ENCODE results near the gene SNTG2.
"Not testable (repeated sequence)": the region's sequence is repeated elsewhere in the genome, so short reads cannot be mapped to it uniquely, and the experiment has no call there.

The SNTG2 gene

DNA sequence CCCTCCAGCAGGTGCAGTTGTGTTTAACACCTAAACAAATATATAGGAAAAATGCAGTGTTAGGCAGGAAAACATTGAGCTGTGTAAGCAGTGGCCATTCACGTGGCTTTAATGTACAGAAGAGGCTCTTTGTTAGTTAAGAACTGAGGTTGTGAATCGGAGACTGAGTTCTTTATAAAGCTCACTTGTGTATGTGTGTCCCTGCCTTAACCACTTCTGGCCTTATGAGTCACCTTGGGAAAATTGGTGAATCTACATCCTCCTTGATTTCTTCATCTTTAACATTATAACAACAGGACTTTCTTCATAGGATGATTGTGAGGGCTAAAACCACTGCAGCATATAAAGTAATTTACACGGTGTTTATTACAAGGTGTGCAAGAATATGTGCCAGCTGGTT, 274.3 kb downstream of the SNTG2 start:
- TF ChIP-seq, protein P1, sequence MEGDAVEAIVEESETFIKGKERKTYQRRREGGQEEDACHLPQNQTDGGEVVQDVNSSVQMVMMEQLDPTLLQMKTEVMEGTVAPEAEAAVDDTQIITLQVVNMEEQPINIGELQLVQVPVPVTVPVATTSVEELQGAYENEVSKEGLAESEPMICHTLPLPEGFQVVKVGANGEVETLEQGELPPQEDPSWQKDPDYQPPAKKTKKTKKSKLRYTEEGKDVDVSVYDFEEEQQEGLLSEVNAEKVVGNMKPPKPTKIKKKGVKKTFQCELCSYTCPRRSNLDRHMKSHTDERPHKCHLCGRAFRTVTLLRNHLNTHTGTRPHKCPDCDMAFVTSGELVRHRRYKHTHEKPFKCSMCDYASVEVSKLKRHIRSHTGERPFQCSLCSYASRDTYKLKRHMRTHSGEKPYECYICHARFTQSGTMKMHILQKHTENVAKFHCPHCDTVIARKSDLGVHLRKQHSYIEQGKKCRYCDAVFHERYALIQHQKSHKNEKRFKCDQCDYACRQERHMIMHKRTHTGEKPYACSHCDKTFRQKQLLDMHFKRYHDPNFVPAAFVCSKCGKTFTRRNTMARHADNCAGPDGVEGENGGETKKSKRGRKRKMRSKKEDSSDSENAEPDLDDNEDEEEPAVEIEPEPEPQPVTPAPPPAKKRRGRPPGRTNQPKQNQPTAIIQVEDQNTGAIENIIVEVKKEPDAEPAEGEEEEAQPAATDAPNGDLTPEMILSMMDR (IDR thresholded peaks at IDR 0.05; ENCODE audit: insufficient read depth, low read depth, low read length, missing control alignments), result no peak
- DNase-seq (ENCODE audit: low read depth), result no peak

DNA sequence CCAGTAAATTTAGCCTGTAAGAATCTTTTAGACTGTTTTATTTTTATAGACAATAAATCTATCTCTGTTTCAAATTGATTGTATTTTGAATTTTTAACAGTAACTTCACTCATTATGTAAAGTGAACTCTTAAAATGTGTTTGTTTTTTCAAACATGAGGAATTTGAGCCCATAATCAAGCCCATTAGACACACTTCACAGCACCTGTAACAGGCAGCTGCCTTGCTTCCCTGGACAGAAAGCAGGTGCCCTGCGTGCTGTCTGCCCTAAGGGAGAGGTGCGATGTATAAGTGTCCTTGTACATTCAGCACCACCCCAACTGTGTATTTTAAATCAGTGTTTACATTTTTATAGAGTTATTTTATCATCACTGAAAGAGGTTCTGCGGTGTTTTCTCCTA, 276.1 kb downstream of the SNTG2 start:
- TF ChIP-seq, protein P1 (IDR thresholded peaks at IDR 0.05; ENCODE audit: insufficient read depth, low read depth, low read length, missing control alignments), result no peak
- DNase-seq (ENCODE audit: low read depth), result no peak
- no peak overlapping the region for H3K4me3 ChIP-seq (ENCODE audit: low read depth, low read length)

More for the DNA sequence above, 274.3 kb downstream of the SNTG2 start:
- no peak overlapping the region for H3K4me3 ChIP-seq (ENCODE audit: low read depth, low read length)

DNA sequence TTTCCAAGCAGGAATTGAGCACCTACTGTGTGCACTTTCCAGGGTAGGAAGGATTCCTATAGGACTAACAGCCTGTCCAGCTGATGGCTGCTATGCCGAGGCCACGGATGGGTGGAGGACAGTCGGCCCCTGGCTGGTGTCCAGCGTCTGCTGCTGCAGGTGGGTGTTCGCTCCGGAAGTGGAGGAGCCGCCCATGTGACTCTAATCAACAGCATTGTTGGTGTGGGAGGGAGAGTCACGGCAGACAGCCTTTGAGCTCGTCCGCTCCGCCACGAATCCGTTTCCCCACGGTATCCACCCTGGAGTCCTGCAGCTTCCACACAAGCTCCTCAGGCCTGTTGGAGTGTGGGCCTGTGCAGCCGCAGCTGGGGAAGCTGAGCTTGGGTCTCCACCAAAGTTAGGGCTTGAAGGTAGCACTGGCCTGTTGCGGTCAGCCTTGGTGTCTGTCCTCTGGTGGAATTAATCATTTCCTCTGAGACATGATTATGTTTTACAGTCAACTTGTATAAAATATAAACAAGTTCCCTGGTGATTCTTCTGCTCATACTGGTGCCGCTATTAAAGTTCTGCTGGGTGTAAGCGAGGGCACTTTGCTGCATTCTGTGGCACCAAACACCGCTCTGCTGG, 276.7 kb downstream of the SNTG2 start:
- DNase-seq (ENCODE audit: low read depth), result no peak
- H3K4me3 ChIP-seq (ENCODE audit: low read depth, low read length), result no peak overlapping the region
- TF ChIP-seq, protein P1 (IDR thresholded peaks at IDR 0.05; ENCODE audit: insufficient read depth, low read depth, low read length, missing control alignments), result no peak

DNA sequence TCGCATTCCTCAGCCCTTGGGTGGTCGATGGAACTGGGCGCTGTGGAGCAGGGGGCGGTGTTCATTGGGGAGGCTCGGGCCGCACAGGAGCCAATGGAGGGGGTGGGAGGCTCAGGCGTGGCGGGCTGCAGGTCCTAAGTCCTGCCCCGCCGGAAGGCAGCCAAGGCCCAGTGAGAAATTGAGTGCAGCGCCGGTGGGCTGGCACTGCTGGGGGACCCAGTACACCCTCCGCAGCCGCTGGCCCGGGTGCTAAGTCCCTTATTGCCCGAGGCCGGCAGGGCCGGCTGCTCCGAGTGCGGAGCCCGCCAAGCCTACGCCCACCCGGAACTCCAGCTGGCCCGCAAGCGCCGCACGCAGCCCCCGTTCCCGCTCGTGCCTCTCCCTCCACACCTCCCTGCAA, 278.9 kb downstream of the SNTG2 start:
- not testable (repeated sequence) for H3K4me3 ChIP-seq (ENCODE audit: low read depth, low read length); DNase-seq (ENCODE audit: low read depth)

DNA sequence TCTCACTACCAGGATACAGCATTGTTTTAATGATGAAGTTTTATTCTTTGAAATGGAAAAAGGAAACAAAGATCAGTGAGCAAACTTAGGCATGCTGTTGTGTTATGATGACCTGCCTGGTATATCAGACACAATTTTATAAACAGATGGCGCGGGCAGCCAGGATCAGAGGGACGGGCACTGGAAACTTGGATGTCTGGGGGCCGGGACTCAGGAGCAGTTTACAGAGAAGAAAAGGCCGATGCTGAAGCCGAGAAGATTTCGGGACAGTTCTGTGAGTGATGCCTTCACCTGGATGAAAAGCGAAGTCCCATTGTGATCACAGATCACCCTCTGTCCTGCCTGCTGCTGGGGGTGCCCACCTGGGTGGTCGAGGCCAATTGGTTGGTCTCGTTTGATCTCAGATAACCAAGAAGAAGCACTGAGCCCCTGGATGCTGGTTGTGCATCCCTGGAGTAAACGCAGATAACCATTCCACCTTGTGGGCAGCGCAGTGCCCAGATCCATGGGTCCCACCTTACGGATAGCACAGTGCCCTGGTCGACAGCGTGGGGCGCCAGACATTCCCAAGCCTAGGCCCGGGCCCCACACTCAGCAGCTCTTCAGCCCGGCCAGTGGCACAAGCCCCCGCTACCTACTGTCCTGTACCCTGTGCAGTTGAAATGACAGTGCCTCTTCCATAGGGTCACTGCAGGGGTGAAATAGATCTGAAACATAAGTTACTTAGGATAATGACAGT, 279.7 kb downstream of the SNTG2 start:
- H3K4me3 ChIP-seq (ENCODE audit: low read depth, low read length), result no peak overlapping the region
- TF ChIP-seq, protein P1 (IDR thresholded peaks at IDR 0.05; ENCODE audit: insufficient read depth, low read depth, low read length, missing control alignments), result no peak
- no peak for DNase-seq (ENCODE audit: low read depth)

DNA sequence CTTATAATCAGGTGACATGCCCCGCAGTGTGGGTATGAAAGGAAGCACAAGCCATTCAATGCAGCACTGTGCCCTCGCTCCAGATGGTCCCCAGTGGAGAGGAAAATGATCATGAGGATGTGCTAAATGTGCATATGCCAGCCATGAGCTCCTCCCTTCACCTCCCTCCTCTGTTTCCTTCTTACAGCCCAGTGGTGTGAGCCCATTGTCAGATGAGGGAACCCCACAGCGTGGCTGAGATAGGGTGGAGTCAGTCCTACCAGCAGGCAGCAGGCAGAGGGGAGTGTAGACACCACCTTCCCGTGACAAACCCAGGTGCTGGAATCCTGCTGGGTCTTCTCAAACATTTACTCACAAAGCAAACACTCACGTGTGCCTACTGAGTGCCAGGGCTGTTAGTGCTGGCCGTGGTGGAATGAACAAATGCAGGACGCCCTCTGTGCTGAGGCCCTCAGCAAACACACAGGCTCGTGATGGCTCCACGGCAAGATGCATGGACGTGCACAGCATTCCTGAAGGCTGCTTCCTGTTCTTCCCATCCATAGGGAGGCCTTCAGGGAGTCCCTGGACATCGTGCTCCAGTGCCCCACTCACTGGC, 280.9 kb downstream of the SNTG2 start:
- TF ChIP-seq, protein P1 (IDR thresholded peaks at IDR 0.05; ENCODE audit: insufficient read depth, low read depth, low read length, missing control alignments), result no peak
- no peak overlapping the region for H3K4me3 ChIP-seq (ENCODE audit: low read depth, low read length)
- no peak for DNase-seq (ENCODE audit: low read depth)

DNA sequence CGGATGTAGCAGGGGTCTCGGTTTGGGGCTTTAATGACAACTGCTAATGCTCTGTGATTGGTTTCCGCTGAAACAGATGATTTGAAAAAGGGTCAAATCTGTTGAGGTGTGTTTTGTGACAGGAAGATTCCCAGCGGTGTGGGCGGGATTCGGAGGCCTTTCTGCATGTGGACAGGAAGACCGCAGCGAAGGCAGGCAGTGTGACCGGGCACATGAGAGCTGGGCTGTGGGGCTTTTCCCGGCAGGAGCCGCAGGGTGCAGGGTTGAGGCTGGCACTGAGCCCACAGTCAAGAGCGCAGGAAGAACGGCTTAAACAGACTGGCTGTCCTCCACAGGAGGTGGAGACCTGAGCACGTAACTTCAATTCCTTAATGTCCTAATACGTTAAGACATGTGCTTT, 282.6 kb downstream of the SNTG2 start:
- H3K4me3 ChIP-seq (ENCODE audit: low read depth, low read length), result no peak overlapping the region
- TF ChIP-seq, protein P1 (IDR thresholded peaks at IDR 0.05; ENCODE audit: insufficient read depth, low read depth, low read length, missing control alignments), result no peak
- DNase-seq (ENCODE audit: low read depth), result no peak

Measured in GM12865 (cell line).